GM13977 (cell line): ENCODE results near the gene COL15A1.

Source experiments
- DNase-seq: peaks from one replicate; pipeline ENCODE4 v3.0.0; 2012; ENCODE audit warnings: low spot score
- CTCF ChIP-seq: IDR thresholded peaks from 2 replicates; pipeline ENCODE4 v1.5.1; 2012; ENCODE audit warnings: mild to moderate bottlenecking, control low read depth; ENCODE audit not compliant: insufficient read depth; ENCODE audit errors: extremely low read depth, missing control alignments
- in situ Hi-C: fragments of 300-500 bp; cut with MboI; formaldehyde crosslinking; loops from one replicate; pipeline ENCODE4 v1.12.0; 2022; ENCODE audit warnings: low sequenced_read_pairs, low pct_unique_long_range_greater_than_20kb, mixed read lengths, inconsistent platforms; ENCODE audit not compliant: unreplicated experiment

The COL15A1 gene

GRCh38 chr9:99034149-99034548 lies 90.4 kb downstream of the COL15A1 start:
- DNase-seq, result no peak
- in situ Hi-C loops, result no loop called here
- no peak for TF ChIP-seq CTCF

GRCh38 chr9:99035313-99035712 lies 91.6 kb downstream of the COL15A1 start:
- no peak for TF ChIP-seq CTCF
- DNase-seq, result no peak
- in situ Hi-C loops, result no loop called here

GRCh38 chr9:99037769-99038483 lies 94.2 kb downstream of the COL15A1 start:
- in situ Hi-C loops, result no loop called here
- TF ChIP-seq CTCF, result no peak
- DNase-seq, result no peak

GRCh38 chr9:99038484-99038820 lies 94.7 kb downstream of the COL15A1 start:
- in situ Hi-C loops, result no loop called here
- no peak for TF ChIP-seq CTCF
- no peak for DNase-seq

GRCh38 chr9:99039505-99040182 lies 95.9 kb downstream of the COL15A1 start:
- in situ Hi-C loops, result no loop called here
- DNase-seq, result no peak
- TF ChIP-seq CTCF, result no peak

GRCh38 chr9:99040251-99040900 lies 96.7 kb downstream of the COL15A1 start:
- TF ChIP-seq CTCF, result no peak
- in situ Hi-C loops, result no loop called here

More at GRCh38 chr9:99040251-99040900, 96.7 kb downstream of the COL15A1 start:
- no peak for DNase-seq
